Astrocyte of the hippocampus (primary cell): ENCODE measurements around the gene ECSIT.

Source experiments
- DNase-seq: peaks from one replicate; pipeline ENCODE4 v3.0.0; 2011; ENCODE audit warnings: low read depth, low spot score

ECSIT gene

GRCh38 chr19:11505032-11505503 is 23.9 kb downstream of the ECSIT start:
- peak; percentile 98 for DNase-seq

GRCh38 chr19:11504502-11505031 is 24.4 kb downstream of the ECSIT start:
- no peak for DNase-seq

DNA sequence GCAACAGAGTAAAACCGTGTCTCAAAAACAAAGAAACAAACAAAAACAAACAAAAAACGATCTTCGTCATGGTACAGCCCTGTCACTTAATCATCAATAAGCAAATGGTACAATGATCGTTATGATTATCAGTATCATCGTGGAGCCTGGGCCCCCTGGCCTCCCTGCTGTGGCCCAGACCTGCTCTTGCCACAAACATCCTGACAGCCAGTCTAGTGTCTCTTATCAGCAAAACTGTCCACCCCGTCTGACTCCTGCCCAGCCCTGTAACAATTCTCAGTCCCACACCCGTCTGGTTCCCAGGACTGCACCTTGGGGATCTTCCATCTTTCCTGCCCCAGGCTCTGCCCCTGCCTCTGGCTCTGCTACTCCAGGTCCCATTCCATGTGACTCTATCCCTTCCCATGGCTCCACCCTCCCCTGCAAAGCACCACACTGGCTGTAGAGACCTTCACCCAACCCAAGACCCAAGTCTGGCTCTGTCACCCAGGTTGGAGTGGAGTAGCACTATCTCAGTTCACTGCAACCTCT is 29.0 kb downstream of the ECSIT start:
- no peak for DNase-seq

DNA sequence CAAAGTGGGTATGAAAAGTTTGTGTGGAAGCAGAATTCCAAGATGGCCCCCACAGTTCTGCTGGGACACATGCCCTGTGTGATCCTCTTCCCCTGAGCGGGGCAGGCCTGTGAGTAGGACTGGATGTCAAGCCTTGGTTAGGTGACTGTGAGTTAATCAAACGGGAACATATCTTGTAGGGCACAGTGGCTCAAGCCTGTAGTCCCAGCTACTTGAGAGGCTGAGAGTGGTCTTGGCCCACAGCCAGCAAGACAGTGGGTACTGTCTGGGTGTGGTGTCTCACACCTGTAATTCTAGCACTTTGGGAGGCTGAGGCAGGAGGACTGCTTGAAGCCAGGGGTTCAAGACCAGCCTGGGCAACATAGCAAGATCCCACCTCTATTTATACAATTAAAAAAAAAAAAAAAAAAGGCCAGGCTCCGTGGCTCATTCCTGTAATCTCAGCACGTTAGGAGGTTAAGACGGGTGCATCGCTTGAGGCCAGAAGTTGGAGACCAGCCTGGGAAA is 29.7 kb downstream of the ECSIT start:
- no peak for DNase-seq

DNA sequence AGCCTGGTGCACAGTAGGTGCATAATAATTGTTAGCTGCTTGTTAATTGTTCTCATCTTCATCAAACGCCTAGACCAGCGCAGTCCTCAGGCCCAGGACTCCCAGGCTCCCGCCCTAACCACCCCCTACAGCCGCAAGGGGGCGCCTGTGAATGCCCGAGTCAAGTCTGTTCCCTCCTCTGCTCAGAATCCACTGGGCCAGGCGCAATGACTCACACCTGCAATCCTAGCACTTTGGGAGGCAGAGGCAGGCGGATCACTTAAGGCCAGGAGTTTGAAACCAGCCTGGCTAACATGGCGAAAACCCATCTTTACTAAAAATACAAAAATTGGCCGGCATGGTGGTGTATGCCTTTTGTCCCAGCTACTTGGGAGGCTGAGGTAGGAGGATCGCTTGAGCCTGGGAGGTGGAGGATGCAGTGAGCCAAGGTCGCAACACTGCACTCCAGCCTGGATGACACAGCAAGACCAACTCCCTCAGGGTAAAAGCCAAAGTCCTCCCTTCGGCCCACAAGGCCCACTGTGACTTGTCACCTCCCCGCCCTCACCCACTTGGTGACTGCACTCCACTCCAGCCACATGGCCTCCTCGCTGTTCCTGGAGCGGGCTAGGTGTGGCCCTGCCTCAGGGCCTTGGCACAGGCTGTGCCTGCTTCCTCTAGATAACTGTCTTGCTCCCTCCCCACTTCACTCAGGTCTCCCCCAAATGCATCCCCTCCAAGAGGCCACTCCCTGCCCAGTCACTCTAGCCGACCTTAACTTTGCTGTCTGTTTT is 32.4 kb downstream of the ECSIT start:
- peak; percentile 84 for DNase-seq

DNA sequence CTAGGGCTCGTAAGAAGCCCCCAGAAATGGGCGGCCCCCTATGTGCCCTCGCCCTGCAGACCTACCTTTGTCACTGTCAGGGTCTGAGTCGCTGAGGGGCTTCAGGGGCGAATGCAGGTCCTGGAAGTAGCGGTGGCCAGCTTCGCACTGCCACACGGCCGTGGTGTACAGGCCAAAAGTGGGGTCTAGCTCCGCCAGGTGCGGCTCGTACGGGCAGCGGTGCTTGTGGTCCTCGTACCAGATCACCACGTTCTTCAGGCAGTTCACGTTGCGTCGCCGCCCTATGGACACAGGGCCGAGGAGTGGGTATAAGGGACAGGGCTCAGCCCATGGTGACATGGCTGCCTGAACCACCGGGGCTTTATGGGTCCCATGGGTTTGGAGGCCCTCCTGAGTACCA is 33.0 kb downstream of the ECSIT start:
- DNase-seq = no peak

GRCh38 chr19:11495481-11495880 is 33.5 kb downstream of the ECSIT start:
- DNase-seq = no peak

- no peak for DNase-seq
Observed at GRCh38 chr19:11494634-11495285, 34.2 kb downstream of the ECSIT start.

- DNase-seq = no peak
Observed at GRCh38 chr19:11489378-11489777, 39.6 kb downstream of the ECSIT start.

- DNase-seq = no peak
Observed at GRCh38 chr19:11486661-11487503, 42.1 kb downstream of the ECSIT start.

- DNase-seq = no peak
Observed at GRCh38 chr19:11485245-11485837, 43.6 kb downstream of the ECSIT start.

- no peak for DNase-seq
Observed at GRCh38 chr19:11483366-11484111, 45.4 kb downstream of the ECSIT start.

DNA sequence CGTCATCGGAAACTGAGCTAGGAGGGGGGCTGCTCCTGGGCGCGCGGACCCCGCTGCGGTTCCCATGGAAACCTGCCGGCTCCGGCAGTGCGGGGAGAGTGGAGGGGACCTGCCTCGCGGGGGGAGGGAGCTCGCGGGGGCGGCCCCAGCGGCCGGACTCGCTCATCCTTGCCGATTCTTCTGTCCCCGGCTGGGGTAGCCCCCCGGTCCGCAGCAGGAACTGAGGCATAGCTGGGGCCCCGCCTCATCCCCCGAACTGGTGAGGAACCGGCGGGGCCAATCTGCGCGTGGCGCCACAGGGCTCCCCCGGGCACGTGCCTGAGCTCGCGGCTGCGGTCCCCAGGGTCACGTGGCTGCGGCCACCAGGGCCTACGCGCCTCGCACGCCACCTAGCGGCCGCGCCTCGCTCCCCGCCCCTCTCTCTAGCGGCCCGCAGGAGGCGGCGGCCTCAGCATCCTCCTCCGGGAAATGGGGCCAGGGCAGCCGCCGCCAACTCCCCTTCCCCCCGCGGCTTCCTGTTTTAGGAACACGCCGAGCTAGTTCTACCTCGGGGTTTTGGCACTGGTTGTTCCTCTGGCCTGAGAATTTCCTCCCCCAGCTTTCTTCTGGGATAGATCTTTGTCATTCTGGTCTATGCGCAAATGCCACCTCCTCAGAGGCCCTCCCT is 46.4 kb downstream of the ECSIT start:
- DNase-seq = peak; percentile 90

- DNase-seq = peak; percentile 88
Observed at GRCh38 chr19:11481534-11482383, 47.2 kb downstream of the ECSIT start.

DNA sequence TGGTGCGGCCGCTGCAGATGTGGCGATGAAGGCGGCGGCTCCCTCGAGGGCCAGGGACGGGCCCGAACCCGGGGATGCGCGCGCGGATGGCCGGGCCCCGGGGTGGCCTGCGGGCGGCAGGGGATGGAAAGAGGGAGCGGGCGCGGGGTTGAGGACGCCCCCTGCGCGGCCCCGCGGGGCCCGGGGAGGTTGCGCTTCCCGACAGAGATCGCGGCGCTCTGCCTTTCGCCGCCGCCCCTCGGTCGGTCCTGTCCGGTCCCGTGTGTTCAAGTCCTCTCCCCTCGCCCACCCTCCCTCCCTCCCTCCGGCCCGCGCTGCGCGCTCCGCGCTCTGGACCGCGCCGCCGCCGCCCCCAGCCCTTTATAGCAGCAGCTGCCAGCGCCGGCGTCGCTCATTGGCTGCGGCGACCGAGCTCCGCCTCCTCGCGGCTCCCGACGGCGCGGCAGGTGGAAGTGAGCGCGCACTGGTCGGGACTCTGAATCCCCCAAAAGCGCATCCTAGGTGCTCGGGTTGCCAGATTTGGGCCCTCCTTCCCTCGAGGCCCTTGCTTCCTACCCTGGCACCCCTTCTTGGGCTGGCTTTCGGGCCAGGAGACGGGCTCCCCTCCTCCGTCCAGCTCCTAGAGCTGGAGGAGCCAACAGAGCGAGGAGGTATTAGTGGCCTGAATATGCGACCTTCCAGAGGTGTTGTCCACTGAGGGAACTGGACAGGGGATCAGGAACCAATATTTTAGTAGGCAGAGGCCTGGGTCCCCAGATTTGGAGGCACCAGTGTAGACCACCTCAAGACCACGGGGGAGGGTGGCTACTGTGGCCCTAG is 48.0 kb downstream of the ECSIT start, which contains the start of gene ELAVL3:
ELAVL3 (minus strand) TSS at position 332 of the 819 bp plus-strand sequence. CDS start 438 bp downstream, outside the sequence.
- no peak for DNase-seq

DNA sequence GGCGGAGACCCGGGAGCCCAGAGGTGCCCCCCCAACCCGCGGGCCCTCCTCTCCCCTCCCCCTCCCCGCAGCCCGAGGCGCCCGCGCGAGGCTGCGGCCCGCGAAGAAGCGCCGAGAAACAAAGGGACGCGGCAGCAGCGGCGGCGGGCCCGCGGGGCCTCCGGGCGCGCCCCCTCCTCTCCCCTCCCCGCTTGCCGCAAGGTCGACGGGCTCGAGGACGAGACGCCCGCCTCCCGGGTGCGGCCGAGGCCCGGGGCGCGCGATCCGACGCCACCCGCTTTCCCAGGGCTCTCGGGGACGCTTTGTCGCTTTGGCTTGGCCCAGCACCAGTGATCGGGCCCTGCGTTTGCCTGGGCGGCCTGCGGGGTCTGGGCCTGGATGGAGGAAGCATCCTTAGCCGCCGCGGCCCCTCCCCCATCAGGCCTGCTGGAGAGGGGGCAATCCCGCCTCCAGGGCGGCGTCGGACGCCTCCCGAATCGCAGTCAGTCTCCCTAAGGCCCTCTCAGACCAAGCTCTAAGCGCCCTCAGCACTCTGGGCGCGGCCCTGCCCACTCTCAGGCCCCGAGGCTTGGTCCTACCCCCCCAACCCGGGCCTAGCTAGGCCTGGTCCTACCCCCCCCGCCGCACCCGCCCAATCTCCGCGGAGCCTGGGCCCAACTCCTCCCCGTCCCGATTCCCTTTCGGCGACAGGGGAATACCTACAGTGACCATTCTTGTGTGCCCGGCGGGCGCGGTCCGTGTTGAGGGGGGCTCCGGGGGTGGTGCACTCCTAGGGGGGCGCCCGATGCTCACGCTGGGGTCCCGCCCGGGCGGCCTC is 48.8 kb downstream of the ECSIT start:
- no peak for DNase-seq
